ENCODE measurements around the gene SLC4A5. TPM values are rescaled to one million over a fixed set of nuclear protein-coding genes. Genes with fewer than 3 reads are reported as not detected.
A peak's percentile ranks its signal among the peaks of the same experiment; 100 is the strongest.

The SLC4A5 gene, protein sequence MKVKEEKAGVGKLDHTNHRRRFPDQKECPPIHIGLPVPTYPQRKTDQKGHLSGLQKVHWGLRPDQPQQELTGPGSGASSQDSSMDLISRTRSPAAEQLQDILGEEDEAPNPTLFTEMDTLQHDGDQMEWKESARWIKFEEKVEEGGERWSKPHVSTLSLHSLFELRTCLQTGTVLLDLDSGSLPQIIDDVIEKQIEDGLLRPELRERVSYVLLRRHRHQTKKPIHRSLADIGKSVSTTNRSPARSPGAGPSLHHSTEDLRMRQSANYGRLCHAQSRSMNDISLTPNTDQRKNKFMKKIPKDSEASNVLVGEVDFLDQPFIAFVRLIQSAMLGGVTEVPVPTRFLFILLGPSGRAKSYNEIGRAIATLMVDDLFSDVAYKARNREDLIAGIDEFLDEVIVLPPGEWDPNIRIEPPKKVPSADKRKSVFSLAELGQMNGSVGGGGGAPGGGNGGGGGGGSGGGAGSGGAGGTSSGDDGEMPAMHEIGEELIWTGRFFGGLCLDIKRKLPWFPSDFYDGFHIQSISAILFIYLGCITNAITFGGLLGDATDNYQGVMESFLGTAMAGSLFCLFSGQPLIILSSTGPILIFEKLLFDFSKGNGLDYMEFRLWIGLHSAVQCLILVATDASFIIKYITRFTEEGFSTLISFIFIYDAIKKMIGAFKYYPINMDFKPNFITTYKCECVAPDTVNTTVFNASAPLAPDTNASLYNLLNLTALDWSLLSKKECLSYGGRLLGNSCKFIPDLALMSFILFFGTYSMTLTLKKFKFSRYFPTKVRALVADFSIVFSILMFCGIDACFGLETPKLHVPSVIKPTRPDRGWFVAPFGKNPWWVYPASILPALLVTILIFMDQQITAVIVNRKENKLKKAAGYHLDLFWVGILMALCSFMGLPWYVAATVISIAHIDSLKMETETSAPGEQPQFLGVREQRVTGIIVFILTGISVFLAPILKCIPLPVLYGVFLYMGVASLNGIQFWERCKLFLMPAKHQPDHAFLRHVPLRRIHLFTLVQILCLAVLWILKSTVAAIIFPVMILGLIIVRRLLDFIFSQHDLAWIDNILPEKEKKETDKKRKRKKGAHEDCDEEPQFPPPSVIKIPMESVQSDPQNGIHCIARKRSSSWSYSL
- total RNA-seq, result under 0.01 and 0.25 TPM in 2 replicates

DNA sequence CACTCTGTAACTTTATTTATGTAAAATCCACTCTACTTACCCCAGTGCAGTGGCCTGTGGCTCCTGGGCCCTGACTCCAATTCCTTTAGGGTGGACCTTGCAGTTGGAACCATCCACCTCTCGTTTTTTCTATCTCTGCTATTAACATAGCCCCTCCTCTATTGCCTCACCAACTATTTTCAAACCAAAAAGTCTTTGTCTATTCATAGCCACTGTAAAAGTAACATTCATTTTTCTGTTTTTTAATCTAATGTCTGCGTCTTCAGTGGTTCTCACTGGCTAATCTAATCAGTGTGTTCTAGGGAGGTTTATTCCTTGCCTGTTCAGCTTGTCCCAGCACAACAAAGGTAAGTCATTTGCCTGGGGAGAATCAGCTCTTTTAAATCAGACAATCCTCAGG is at the start of gene SLC4A5:
SLC4A5 (minus strand) TSS at position 101 of the 400 bp plus-strand sequence. CDS start 28,393 bp downstream, outside the sequence.
- no peak for DNase-seq (ENCODE audit: low read depth in 2 of 2)

DNA sequence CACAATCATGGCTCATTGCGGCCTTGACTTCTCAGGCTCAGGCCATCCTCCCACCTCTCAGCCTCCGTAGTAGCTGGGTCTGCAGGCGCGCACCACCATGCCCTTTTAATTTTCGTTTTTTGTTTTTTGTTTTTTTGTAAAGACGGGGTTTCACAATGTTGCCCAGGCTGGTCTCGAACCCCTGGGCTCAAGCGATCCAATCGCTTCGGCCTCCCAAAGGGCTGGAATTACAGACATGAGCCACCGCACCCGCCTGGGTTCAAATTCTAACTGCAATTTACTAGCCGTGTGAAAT is 49.2 kb upstream of the SLC4A5 start:
- DNase-seq (ENCODE audit: low read depth in 2 of 2), result no peak

DNA sequence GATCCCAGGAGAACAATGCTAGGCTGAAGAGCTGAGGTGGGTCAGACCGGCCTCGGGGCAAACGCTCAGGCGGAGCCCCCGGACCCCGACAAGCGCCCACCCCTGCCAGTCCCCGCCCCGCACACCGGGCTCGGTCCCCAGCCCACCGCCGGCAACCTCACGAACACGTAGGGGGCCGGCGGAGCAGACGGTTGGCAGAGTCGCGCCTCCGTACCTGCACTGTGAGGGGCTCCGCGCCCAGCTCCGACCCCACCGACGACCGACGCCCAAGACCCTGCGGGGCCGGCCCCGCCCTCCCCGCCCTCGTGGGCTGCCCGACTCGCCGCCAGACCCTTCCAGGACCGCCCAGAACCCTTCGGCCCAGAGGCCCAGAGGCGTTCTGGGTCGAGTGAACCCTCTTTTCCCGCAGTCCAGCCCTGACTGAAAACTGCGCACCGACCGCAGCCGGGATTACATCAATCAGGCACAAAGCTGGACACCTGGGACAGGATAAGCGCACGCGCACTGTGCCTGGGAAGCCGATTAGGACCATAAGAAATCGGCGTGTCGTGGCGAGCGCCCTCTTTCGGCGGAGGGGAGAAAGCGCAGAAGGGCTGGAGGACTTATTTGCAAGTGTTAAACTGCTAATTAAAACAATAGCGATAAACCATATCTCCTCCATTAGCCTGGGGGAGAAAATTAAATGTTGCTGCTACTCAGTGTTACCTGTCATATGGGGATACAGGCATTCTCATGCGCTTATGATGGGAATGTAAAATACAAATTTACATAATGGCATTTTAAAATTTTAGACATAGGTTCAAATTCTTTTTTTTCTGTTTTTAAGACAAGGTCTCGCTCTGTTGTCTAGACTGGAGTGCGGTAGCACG is 48.6 kb upstream of the SLC4A5 start:
- peak; percentile 84 to 93 for DNase-seq (ENCODE audit: low read depth in 2 of 2)

DNA sequence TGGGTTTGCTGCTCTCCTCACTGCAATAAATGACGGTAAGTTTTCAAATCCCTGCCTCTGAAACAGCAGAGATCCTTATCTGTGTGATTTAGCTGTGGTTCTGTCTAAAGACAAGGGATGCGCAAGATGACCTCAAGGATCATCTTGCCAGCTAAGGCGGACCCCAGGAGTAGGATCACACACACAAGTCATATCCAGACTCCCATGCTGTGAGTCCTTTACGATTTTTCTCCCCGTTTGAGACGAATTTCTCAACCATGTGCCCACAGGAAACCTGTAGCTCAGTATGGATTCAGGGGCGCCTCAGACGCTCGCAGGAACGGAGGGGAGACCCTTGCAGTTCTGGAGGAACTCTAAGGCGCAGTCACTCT is 48.0 kb upstream of the SLC4A5 start:
- DNase-seq (ENCODE audit: low read depth in 2 of 2), result no peak

DNA sequence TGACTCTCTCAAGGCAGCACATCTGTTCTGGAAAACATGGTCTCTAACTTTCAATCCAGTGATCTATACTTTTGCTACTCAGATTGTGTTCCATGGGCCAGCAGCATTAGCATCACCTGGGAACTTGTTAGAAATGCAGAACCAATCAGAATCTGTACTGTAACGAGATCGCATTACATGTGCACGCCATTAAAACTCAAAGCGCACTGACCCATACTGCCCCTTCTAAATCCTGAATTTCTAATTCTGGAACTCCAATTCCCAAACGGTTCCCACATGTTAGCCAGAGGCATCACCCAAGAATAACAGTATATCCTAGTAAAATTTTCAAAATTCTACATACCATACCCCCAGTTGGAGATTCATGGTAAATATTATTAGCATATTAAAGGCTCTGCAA is 47.4 kb upstream of the SLC4A5 start:
- DNase-seq (ENCODE audit: low read depth in 2 of 2), result no peak

DNA sequence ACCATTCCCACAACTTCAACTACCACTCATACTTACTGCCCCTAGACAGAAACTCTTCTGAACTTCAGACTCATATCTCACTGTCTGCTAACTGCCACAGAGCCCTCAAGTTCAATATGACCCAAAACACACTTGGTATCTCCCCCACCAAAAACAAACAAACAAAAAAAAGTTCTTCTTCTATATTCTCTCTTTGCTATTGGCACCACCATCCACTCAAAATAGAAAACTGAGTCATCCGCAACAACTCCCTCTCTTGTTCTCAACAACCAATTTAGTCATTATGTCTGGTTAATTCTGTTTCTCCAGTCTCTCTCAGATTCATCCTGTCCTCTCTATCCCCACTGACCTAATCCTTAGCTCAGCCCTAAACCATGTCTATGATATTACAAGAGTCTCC is 44.1 kb upstream of the SLC4A5 start:
- no peak for DNase-seq (ENCODE audit: low read depth in 2 of 2)

DNA sequence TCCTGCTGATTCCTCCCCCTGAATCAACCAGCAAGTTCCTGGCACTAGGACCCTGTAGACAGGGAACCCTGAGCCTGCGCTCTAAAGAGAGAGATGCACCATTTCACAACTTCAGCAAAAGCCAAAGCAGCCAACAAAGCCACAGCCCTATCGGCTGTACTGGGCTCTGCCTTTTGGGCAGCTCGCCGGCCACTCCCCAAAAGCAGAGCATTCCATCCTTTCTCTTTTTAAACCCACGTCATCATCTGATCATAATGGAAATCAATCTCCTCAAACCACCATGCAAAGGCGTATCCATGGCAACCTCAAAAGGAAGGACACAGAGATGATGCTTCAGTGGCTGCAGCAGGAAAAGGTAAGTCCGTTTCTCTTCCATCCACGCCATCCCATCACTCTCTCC is 42.2 kb upstream of the SLC4A5 start:
- no peak for DNase-seq (ENCODE audit: low read depth in 2 of 2)

DNA sequence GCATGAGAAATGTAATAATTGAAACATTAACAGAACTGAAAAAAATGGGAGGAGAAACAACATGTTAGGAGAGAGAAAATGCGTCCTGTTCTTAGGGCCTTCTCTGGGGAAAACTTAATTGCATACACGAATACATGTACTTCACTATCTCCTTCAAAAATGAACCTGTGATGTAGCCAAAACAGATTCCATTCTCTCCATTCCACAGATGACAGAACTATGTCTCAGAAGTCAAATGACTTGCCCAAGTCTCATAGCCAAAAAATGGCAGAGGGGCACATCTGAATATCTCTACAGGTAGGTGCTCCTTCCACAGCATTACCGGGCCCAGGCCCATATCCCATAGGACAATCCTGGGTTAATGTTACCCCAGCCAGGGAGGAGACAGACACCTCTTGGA is 40.8 kb upstream of the SLC4A5 start:
- DNase-seq (ENCODE audit: low read depth in 2 of 2), result no peak

DNA sequence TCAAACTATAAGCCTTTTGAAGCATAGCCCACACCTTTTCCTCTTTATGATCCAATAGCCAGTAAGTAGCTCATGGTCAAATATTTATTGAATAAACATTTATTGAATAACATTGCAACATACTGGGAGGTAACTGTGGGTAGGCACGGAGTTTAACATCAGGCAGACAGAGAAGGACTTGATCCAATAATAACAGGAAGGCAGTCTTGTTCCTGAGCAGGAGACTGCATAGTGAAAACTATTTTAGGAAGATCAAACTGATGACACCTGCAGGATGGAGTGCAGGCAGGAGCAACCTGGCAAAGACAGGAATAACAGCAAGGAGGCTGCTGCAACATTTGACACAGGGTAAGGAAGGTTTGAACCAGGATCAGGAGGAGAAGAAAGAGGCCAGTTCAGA is 40.0 kb upstream of the SLC4A5 start:
- DNase-seq (ENCODE audit: low read depth in 2 of 2), result peak; percentile 86 to 90

DNA sequence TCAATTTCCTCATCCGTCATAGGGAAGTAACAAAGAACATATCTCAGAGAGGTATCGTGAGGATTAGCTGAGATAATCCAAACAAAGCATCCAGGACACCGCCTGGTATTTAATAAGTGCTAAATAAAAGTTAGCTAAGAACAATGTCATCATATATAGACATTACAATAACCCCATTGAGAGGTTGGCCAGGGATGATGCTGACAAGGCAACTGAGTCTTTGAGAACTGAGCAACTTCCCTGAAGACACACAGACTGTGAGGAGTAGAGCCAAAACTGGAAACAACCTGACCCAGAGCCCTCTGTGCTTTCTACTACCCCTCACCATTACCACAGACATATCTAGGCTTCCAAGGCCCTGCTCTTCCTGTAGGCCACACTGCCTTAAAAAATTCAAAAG is 38.5 kb upstream of the SLC4A5 start:
- DNase-seq (ENCODE audit: low read depth in 2 of 2), result no peak

DNA sequence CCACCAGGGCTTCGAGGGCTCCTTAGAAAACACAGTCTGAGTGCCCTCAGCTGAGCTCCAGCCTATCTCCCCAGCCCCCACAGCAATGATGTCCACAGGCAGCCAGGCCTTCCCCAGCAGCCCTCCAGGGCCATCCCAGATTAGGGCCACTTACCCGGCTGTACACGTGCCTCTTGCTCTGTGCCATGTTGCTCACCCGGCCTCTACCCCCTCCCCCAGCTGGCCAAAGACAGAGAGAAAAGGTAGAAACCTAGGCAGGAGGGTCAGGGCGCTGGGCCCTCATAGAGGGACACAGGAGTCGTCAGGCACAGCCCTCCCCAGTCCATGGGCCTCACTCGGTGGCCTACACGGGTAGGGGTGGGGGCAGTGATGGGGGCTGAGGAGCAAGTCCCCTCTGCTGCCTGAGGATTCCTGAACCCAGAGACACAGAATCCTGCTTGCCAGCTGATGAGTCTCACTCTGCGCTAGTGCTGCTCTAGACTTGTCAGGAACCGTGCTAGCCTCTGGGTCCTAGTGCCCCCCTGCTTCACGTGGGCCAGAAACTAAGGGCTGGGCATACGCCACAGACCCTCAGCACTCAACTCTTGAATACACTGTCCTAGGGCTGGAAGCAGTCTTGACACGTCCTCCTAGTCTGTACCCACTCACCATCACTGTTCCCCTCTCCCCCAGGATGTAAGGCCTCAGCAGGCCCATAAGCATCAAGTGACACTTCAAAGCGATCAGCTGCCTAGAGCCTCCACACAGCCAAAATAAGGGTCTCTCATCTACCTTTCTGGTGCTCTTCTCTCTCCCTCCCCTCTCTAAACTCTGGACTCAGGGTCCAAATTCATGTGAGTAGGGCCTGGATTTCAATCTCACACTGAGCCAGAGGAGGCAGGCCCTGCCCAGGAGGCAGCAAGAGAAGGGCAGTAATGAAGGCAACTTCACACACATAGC is 36.9 kb upstream of the SLC4A5 start, which contains the start of gene DCTN1:
DCTN1 (minus strand) TSS at position 461 of the 939 bp plus-strand sequence; CDS start at position 187, 274 bp downstream.
- DNase-seq (ENCODE audit: low read depth in 2 of 2), result peak; percentile 28 to 52

DNA sequence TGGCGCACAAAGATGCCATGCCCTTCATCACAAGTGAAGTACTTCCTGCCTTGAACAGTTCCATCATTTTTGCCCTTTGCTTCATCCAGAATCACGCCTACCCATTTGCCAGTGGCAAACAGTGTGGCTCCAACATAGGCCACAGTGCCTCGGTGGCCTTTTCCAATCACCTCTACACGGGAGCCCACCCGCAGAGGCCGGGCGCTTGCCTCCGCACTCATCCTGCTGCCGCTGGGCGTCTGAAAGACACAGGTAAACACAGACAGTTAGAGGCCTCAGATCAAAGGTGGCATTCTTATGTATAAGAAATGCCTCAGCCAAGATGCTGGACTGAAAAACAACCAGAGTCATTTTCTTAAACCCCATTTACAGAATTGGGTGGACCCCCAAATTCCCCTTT is 34.8 kb upstream of the SLC4A5 start:
- no peak for DNase-seq (ENCODE audit: low read depth in 2 of 2)

DNA sequence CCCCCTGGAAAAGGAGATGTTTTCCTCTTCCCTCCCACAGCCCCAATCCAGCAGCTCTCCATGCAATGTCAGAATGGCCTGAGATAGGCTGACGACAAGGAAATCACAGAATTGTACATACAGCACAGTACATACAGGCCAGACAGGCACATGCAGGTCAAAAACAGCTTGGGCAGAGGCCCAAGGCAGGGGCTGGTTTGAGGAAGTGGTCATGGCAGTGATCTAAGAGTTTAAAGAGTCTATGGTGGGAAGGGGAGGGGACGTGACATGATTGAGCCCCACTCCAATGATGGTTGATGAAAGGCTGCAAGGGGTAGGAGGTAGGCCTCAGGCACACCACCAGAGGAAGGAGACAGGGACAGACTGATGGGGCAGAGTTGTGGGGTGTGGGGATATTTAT is 32.6 kb upstream of the SLC4A5 start:
- no peak for DNase-seq (ENCODE audit: low read depth in 2 of 2)

DNA sequence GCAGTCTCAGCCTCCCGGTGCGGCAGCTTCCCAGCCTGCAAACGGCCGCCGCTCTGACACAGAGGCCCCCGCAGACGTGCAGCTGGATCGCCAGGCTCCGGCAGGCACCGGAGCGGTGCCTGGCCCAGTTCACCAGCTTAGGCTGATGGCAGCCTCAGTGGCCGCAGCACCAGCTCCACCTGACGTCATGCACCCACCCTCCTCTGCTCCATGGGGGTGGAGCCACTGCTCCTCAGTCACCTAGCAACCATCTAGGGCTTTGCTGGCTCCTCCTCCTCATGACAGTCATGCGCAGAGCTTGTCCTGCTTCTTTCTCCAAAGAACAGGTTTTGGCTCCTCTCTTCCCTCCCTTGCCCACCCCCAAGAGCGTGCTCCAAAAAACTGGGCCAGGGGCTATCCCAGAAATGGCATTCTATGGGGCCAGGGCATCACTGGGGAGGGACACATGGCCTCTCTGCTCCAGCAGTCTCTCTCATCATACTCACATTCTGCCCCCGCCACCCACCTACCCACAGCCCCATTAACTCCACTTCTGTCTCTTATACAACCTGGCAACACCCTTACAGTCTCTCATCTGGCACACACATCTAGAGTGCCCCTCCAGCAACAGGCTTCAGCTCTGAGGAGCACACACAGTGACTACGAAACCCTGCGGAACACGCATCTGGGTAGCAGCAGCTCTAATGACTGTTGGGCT is 31.4 kb upstream of the SLC4A5 start:
- peak in 1 of 2 donors; percentile 31 for DNase-seq (ENCODE audit: low read depth in 2 of 2)

DNA sequence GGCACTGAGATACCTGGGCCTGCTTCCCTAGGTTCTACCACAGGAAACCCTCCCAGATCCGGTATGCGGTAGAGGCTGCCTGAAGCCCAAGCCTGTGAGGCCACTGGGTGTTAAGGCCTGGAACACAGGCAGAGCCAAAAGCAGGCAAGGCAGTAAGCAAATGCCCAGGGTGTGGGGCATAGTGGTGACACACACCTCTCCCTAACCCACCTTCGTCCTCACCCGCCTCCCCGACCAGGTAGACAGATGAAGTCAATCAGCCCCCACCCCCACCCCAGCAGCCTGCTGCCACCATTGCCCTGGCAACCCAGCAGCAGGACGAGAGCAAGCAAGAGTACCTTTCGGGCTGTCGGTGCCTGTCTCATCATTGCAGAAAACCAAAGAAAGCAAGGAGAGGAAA is 30.8 kb upstream of the SLC4A5 start:
- DNase-seq (ENCODE audit: low read depth in 2 of 2), result no peak

DNA sequence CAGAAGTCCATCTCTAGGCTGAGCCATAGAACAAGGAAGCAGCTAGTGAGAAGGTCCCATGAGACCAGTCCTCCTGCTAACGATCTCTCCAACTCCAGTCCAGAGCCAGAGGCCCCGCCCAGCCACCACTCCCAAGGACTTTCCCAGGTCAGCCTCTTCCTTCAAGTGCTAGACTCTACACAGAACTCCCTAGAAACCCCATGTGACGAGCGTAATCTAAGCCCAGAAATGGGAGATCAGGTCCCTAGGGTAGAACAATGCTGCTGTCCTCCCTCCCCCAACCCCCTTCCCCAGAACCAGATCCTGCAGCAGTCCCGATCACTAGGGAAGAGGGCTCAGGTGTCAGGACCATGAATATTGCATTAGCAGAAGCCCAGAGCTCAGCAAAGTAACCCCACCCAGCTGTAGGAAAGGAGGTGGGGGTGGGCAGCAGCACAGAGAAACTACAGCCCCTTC is 30.0 kb upstream of the SLC4A5 start:
- no peak for DNase-seq (ENCODE audit: low read depth in 2 of 2)

DNA sequence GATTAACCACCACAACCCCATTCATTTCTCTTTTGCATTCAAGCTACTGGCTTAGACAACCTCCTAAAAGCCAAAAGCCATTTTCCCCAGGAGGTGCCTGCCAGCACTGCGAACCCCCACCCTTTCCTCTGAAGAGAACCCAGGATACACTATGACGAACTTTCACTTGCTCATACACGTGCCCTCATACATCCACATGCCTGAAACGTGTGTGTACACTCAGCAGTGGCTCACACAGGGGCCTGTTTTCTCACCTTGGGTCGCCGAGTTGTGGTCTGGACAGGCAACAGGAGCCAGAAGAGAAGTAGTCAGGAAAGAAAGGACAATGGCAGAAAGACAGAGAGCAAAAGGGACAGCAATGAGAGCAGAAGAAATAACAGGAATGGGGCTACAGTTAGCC is 29.5 kb upstream of the SLC4A5 start:
- DNase-seq (ENCODE audit: low read depth in 2 of 2), result no peak

DNA sequence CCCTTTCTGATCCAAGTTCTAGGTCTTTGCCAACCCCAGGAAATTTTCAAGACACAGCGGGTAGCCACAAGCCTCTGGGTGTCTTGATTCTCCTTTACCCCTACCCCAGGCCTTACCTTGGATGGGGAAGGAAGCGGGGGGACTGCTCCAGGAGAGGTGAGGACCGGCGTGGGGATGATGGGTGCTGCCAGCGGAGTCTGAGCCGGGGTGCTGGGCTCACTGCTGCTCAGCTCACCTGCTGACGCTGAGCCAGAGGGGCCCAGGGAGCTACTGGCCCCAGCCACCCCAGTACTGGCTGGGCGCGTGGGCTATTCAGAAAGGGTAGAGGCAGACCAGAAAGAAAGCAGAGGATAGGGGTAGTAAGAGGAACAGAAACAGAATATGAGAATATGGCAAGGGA is 28.2 kb upstream of the SLC4A5 start:
- no peak for DNase-seq (ENCODE audit: low read depth in 2 of 2)

DNA sequence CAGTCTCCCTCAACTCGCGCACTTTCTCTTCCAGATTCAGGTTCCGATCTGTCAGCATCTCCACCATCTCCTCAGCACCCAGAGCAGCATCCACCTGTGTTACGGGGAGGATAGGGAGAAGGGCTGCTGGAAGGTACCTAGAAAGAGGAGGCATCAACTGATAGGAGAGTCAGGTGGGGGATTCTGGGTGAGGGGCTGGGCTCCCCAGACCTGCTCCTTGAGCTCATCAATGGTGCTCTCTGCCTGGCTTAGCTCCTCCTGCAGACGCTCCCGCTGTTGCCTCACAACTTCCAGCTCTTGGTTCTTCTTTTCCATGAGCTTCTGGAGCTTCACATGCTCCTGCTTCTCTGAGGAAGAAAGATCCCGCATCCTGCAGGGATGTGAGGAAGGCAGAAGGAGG is 26.8 kb upstream of the SLC4A5 start:
- DNase-seq (ENCODE audit: low read depth in 2 of 2), result no peak
